NCI-H2081 treated with DMSO at 0.1 percent for 48 hours (cell line): ENCODE measurements around the gene OSCP1.

Experiments
- DNase-seq: peaks from one replicate; lab custom pipeline; 2025; lab: John Stamatoyannopoulos, UW

The OSCP1 gene

GRCh38 chr1:36475341-36475740 lies 25.1 kb upstream of the OSCP1 start:
- DNase-seq, result no peak

DNA sequence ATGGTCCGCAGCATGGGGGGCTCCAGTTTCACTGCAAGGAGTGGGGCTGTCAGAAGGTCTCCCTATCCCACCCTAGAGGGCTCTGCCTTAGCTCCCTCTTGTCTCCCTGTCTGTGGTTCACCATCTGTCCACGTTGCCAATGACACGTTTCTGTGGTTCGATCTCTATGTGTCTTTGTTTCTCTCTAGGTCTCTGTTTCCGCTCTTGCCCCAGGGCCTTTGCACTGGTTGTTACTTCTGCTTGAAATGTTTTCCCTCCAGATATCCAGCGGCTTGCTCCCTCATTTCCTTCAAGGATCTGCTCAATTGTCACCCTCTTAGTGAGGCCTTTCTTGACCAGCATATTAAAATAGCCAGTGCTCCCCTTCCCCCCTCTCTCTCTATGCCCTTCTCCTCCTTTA lies 22.4 kb upstream of the OSCP1 start:
- DNase-seq, result no peak

GRCh38 chr1:36471830-36472641 lies 21.8 kb upstream of the OSCP1 start:
- no peak for DNase-seq

DNA sequence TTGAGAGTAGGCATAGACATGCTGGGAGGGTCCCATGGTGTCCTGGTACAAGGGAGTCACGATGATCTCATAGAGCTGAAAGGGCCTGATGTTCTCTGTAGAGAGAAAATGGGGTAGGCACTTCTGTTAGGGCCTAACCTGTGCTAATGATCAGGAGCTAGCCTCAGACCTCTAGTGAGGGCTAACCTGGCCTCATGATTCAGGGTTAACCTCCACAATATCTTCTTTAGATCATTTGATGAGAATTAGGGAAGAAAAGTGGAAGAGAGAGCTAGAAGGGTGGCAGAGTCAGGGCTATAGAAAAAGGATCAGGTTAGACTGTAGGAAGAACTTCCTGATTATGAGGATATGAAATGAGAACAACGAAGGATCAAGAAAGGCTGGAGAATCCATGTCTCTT lies 18.9 kb upstream of the OSCP1 start:
- DNase-seq, result no peak

- DNase-seq, result no peak
Observed at GRCh38 chr1:36467700-36468455, 17.6 kb upstream of the OSCP1 start.

- DNase-seq, result no peak
Observed at GRCh38 chr1:36467027-36467410, 16.8 kb upstream of the OSCP1 start.

GRCh38 chr1:36466370-36467026 lies 16.2 kb upstream of the OSCP1 start:
- no peak for DNase-seq

DNA sequence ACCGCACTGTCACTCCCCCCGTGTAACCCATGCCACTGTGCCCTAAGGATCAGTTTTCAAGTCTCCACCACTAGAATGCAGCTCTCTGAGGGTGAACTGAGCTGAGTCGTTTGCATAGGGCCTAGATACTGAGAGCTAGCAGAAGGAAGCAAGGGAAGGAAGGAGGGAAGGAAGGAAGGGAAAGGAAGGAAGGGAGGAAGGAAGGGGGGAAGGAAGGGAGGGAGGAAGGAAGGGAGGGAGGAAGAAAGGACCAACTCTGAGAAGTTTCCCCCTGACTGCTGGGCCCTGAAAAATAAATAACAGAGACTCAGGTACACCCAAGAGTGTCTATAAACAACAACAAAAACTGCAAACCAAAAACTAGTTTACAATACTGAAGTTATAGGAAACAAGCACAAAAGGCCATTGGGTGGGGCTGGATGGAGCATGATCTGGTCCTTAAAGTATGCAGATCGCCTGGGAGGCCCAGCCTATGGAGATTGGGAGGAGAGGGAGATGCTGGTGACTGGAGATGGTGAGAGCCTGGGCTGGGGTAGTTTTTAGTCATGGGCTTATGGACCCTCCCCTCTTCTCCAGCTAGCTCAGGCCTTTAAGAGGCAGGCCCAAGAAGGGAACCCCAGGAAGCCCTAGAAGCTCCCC lies 15.6 kb upstream of the OSCP1 start:
- DNase-seq, result no peak

DNA sequence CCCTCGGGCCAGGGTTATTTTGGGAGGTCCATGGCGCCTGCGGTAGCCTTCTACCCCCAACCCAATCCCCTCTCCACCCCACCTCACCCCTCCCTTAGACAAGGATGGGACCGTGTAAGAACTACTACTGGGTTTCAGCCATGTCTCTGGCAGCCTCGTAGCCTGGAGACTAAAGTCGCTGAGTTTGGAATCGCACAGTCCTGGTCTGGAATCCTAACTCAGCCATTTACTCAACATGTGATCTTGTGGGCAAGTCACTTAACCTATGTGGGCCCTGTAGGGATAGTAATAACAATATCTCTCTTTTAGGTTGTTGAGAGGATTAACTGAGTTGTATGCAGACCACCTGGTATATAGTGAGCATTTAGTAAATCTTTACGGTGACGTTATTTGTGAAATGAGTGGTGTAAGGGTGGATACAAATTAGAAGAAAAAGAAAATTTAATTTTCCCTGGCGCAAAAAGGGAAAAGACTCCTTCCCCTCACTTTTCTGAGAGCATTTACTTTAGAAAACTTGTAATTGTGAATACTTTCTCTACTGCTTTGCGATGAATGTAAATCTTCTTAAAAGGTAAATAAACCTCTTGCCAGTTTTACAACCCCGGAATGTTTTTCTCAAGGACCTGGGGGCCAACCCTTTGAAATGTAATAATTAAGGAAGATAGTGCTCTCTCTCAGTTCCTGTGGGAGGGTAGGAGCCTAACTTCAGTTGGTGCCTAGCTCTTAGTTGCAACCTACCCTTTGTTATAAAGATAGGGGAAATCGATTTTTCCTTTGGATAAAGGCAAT lies 14.5 kb upstream of the OSCP1 start:
- no peak for DNase-seq

DNA sequence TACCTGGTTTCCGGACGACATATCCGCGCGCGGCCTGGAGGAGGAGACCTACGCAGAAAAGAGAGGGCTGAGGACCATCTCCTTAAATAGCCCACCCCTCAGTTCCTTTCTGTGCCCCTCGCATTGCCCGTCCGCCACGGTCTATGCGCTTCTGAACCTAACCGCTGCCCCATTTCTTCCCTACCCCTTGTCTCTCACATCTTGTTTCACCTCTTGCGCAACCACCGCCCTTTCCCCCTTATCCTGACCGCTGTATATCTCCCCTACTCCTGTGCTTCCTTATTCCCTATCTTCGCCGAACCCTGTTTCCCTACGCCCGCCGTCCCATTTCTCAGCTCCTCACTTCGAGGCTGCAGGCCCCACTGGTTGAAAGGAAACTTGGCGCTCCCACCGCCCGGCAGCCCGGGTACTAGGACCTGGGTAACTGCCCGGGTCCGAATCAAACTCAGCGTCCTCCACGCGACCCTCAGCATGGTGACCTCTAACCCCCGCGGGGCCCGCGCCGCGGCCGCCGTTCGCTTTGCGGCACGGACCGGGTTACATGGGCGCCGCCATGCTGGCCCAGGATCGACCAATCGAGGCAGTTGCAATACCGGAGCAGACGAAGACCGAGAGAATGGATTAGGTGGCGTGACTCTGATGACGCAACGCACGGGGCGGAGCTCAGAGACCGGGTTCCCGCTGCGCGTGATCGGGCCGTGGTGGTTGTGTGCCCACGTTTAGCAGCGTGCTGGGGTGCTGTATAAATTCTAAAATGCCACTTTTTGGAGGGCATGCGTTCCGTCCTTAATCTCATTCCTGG lies 13.8 kb upstream of the OSCP1 start, which contains the start of gene MRPS15:
Gene MRPS15 (minus strand): TSS at position 582 of the 802 bp plus-strand sequence. CDS start 109 bp downstream, at position 473.
- peak; percentile 89 for DNase-seq

- no peak for DNase-seq
Observed at GRCh38 chr1:36463463-36463802, 13.2 kb upstream of the OSCP1 start.

GRCh38 chr1:36458910-36459309 lies 8.7 kb upstream of the OSCP1 start:
- no peak for DNase-seq

DNA sequence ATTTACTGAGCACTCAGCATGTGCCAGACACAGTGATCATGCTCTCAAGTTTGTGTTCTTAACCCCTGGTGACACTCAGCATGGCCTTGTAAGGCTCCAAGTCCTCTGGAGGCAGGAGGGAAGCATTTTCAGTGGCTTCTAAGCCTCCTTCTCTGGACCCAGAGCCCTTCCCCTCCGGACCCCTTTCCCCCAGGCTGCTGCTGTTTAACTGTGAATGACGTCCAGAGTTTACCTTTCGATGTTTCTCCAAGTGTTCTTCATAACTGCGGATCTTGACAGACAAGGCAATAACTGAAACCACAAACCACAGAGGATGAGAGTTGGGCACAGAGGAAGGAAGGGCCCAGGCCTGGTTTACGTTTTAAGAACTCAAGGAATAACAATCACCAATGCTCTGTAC lies 7.4 kb upstream of the OSCP1 start:
- DNase-seq, result no peak

GRCh38 chr1:36456391-36456928 lies 6.2 kb upstream of the OSCP1 start:
- DNase-seq, result no peak

- DNase-seq, result no peak
Observed at GRCh38 chr1:36455386-36455785, 5.1 kb upstream of the OSCP1 start.

GRCh38 chr1:36453600-36454388 lies 3.5 kb upstream of the OSCP1 start:
- no peak for DNase-seq

- no peak for DNase-seq
Observed at GRCh38 chr1:36453051-36453450, 2.8 kb upstream of the OSCP1 start.

- no peak for DNase-seq
Observed at GRCh38 chr1:36450919-36451305, 661 bp upstream of the OSCP1 start.

DNA sequence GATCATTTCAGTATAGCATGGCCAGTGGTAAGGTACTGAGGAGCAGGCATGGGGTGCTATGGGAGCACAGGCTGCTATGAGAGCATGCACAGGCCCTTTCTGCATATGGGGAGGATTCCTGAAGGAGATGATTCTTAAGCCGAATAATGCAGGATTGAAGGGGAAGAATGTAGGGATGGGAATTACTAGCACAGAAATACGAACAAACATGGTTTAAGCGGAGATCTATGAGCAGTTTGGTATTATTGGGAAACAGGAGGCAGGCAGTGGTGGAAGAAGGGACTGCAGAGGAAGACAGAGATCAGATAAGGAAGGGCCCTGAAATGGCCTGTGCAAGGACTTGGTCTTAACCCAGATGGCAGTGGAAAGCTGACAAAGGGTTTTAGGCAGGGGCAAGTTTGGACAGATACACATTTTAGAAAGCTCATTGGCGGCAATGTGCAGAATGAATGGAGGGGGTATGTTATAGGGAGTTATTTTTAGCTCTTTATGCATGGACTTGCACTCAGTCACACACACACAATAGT lies 1.7 kb downstream of the OSCP1 start:
- no peak for DNase-seq
